Hindlimb muscle (tissue), 1 donor: ENCODE measurements around the gene SCCPDH. TPM values are rescaled to one million over a fixed set of nuclear protein-coding genes. Genes with fewer than 3 reads are reported as not detected.

ENCODE experiments used
- DNase-seq: peaks from one replicate; pipeline ENCODE4 v3.0.0-alpha.2; 2013
- polyA plus RNA-seq: library from polyadenylated mRNA; unstranded; fragments of 120-200 nt; gene quantifications from one replicate; pipeline ENCODE4 v1.2.1, GENCODE V29; 2013; ENCODE audit not compliant: insufficient read length

The SCCPDH gene
- polyA plus RNA-seq, 1 donor = 36.3 TPM

DNA sequence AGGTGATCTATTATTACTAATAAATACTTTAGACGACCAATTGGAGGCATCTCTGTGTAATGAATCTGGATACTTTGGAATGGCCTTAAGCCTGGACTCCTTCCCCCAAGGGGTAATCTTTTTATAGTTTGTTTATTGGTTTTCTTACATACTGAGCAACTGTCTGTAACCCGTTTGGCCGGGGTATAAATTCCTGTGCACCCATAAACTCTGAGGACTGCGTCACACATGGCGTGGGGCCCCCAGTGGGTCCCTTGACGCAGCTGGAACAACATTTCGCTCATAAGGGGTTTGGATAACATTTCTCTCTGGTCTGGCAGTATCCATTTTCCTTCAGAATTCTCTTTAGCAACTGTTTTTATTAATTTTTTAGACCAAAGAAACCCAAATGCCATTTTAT is 26.5 kb downstream of the SCCPDH start:
- DNase-seq = no peak

DNA sequence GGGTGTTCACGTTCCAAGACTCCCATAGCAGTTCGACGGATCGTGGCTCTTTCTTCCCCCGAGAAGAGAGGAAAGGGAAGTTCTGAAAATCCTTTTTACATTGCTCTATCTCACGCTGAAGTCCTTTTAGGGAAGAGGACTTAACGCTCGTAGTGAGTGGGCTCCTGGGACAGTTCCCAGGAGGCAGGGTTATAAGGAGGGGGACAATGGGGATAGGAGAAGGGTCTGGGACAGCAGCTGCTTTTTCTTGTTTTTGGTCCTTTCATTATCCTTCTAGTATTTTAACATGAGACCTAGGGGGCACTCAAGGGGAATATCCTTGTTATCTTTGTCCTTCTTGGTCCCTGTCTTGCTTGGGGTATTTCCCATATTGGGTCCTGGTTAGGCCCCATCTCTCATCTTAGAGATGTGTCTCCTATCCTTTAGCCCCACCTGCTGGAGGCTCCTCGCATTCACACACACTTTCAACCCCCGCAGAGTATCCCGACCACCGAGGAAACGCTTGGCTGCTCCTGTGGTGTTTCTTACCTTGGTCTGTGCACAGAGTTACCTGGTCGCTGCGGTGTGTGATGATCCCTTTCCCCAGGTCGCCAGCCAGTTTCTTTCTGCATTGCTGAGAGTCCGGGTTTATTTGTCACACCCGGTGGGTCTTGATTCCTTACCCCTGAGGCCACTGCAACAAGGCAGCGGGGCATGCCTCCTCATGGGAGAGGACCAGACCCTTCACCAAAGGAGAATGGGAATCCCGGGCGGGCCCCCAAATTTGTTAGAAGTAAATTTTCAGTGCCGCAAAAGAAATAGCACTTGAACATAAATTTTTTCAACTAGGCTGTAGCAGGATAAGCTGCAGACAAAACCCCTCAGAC is 29.7 kb downstream of the SCCPDH start:
- peak; percentile 47 for DNase-seq

DNA sequence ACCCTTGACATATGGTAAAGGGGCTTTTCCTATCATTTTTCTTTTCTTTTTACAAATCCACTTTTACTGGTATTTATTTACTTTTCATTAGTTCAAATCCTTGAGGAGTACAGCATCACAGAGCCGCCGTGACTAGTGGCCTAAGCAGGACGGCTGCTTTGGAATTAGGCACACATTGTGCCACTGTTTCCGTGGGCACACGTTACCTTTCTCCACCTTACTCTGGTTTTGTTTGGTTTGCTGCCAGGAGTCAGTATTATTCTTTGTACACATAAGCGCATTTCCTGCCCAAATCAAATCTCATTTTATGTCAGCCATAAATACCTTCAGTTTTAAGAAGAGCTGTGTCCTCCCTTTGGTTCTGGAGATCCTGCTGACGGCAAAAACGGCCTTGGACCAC is 31.2 kb downstream of the SCCPDH start:
- DNase-seq = no peak

DNA sequence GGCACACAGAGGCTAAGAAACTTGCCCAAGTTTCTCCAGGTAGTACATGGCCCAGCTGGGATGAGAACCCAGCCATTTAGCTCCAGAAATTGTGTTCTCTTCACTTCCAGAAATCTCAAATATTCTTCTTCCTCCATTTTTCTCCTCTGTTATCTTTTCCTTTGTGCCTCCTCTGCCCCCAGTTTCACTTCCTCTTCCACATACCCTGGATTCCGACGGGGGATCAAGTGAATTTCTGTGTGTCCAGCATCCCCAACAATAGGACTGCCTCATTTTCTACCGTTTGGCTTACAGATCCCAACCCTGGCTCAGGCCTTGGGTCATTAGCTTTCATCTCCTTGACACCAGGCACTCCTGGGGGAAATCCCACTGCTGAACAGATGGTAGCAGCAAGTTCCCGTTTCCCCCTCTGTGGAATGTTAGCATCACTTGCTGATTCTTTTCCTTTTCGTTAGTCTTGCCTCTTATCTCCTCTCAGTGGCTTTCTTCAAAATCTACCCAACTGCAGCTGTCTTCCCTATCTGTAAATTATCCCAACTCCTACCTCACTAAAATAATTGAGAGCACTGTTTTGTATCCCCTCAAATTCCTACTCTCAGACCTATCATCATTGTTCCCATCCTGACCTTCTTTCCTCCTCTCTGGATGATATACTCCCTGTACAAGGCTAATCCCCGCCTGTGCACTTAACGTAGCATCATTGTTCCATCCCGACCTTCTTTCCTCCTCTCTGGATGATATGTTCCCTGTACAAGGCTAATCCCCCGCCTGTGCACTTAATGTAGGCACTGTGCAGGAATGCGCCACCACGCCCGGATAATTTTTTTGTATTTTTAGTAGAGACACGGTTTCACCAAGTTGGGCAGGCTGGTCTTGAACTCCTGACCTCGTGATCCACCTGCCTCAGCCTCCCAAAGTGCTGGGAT is 36.5 kb downstream of the SCCPDH start:
- DNase-seq = no peak

DNA sequence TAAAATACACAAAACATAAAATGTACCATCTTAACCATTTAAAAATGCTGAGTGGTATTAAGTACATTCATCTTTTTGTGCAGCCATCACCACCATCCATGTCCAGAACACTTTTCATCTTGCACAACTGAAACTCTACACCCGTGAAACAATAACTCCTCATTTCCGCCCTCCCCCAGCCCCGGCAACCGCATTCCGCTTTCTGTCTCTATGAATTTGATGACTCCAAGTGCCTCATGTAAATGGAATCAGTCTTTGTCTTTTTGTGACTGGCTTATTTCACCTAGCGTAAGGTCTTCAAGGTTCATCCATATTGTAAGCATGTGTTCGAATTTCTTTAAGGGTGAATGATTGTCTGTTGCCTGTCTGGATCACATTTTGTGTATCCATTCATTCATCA is 37.2 kb downstream of the SCCPDH start:
- no peak for DNase-seq

DNA sequence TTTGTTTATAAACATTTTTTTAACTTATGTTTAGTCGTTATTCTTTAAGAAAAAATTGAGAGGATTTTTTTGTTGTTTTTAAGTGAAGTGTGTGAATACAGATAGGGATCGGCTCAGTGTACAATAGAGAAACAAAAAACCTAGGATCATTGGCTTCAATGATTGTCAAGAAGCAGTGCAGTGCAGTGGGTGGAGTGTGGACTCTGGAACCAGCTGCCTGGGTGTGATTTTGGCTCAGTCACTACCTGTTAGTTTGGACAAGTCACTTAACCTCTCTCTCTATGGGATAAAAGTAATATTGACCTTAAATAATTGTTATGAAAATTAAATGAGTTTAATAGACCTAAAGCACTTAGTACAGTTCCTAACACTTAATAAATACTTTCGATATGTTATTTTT is 41.3 kb downstream of the SCCPDH start:
- no peak for DNase-seq

DNA sequence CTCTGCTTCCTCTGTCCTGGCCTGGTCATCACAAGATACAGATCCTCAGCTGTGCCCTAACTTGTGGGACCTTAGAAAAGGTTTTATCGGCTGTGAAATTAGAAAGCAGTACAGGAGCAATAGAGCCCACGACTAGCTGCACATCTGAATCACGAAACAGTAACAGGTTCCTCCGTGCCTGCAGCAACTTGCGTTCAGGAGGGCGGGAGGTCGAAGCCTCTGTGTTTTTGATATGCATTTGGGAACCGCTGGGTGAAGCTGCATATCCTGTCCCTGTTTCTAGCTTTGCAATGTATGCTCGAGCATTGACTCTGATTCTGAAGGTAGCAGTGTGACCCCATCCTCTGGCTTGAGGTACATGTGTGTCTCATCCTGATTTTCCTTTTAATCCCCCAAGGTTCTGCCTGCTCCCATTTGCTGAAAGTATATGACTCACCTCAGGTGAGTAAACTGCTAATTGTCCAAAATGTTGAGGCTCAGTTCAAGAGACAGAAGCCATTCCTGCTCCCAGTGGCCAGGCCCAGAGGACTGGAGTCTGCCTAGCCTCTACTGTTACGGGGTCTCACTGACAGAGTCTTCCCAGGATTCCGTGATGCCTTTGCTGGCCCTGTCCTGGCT is 44.3 kb downstream of the SCCPDH start:
- no peak for DNase-seq

DNA sequence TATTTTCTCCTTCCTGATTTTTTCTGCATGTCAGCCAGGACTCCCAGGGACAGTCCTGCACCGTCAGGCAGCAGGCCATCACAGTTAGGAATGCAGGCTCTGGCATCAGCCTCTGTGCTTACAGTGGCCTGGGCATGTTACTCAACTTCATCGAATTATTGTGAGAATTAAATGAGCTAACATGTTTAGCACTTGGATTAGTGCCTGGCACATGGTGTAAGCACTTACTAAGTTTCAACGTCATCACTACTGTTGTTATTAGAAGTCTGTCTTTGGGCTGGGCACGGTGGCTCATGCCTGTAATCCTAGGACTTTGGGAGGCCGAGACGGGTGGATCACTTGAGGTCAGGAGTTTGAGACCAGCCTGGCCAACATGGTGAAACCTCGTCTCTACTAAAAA is 45.1 kb downstream of the SCCPDH start:
- no peak for DNase-seq

DNA sequence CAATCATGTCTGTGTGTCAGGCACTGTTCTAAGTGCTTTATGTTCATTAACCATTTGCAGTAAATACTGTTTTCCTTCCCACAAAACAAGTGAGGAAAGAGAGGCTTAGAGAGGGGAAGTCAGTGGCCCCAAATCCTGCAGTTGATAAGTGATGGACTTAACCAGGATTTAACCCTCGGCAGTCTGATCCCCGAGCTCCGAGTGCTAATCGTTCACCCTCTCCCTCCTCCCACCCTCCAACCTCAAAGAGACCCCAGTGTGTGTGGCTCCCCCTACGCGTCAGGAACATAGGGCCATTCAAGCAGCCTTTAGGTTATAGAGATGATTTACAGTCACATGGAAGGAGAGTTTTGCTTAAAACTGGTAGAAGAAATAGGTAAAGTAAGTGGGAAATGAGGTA is 47.2 kb downstream of the SCCPDH start:
- no peak for DNase-seq

DNA sequence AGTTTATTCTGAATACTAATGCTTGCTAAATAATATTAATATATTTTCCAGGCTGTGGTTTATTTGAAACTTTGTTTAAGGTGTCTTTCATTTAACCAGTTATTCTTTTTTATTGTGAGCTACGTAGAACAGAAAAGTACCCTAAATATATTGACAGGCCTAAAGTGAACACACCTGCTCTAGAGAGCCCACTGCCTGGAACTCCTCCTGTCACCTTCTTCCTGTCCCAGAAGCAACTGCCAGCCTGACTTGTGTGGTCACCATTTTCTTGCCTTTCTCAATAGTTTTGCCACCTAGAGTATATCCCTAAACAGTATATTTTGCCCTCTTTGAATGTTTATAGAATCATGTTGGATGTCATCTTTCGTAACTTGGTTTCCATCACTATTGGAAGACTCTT is 48.5 kb downstream of the SCCPDH start:
- DNase-seq = no peak

DNA sequence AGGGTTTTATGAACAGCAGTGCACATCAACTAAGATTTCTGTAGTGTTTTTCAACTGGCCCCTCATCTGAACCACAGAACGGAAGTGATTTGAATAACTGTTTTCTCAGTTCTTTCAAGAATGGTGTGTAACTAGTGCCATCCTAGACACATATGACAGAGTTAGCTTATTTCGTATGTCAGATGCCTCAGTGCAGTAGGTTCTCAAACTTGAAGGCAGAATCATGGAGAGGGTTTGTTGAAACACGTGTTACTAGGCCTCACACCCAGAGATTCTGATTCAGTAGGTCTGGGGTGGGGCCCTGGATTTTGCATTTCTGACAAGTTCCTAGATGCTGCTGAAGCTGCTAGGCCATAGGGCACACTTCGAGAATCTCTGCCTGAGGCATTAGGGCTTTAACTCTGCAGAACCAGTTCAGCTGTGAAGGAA is 49.0 kb downstream of the SCCPDH start:
- DNase-seq = no peak

DNA sequence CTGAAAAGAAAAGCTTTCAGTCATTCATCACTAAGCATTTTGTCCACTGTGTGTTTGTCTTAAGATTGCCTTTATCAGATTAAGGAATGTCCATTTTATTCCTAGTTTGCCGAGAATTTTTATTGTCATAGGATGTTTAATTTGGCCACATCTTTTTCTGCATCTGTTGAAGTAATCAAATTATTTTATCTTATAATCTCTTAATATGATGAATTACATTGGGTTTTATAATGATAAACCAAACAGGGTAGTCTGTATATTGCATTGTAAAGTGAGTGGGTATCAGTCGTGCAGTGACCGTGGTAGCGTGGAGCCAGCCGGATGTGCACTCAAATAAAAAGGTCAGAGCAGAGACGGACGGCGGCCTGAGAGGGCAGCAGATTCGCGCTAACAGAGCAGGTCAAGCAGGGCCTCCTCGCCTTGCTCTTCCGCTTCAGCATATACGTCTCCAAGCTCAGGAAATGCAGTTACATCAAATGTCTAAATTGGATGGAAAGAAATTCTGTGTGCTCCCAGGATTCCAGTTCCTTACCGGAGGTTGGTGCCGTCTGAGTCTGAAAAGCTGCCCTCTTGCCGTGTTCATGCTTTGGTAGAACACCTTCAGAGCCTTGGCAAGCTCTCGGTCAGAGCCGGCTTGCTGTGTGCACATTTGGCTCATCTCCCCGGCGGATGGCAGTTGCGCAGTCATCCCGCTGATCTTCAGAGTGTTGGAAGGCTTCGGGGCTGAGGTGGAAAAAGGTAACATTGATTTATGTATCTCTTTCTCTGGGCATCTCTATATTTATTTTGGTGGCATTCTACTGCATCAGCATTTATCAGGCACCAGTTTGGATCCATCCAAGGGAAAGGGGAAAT is 51.5 kb downstream of the SCCPDH start:
- DNase-seq = no peak

DNA sequence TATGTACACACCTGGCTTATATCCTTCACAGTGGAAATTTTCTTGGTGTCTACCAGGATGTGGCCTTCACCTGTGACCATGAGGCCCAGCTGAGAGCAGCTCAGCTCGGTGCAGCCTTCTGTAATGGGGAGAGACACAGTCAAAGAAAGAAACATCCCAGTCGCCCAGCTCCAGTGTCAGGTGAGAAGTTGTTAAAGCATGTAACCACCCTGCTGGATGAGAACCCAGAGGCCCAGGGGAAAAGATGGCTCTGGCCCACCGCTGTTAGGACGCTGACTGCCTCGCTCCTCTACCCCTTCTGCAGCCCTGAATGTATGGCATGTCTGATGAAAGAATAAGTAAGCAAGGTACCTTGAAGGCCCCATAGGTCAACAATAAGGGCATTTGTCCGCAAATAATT is 52.7 kb downstream of the SCCPDH start:
- no peak for DNase-seq

DNA sequence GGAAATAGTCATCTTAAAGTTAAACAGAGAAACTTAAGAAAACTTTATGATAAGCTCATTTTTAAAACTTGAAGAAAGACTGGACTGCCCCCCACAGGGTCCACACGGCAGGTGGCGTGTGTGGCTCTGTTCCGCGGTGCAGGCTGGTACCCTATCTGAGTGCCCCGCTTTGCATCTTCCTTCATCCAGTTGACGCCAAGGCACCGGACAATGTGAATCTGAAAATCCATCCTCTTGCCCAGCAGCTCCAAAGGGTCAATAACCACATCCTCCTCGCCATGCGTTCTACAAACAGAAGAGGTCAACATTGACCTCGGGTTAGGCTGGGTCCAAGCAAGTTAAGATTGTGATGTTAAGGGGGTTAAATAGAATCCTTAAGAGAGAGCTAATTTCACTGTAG is 54.5 kb downstream of the SCCPDH start:
- DNase-seq = no peak

DNA sequence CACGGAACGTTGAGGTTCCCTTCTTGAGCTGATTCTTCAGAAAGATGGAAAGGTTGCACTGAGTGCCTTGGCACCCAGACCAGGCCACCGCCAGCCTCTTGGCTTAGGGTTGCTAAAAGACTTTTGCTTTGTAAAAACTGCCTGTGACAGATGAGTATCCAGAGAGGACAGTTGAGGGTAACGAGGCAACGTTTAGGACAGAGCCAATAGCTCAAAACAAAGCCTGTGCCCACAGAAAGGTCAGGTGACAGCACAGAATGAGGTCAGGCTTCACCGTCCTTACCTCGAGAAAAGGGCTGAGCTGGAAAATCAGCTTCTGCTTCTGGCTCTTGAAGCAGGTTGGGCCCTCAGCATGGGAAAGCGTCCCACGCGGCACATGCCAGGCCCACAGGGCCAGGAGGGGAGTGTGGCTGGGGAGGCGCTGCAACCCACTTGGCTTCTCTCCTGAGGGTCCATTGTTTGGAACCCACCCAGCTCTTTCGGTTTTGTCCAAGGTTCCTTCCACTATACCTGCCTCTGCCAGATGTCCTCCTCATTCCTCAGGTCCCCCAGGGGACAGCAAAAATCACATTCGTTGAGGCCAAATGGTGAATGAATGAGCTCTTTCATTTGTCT is 55.5 kb downstream of the SCCPDH start:
- no peak for DNase-seq

DNA sequence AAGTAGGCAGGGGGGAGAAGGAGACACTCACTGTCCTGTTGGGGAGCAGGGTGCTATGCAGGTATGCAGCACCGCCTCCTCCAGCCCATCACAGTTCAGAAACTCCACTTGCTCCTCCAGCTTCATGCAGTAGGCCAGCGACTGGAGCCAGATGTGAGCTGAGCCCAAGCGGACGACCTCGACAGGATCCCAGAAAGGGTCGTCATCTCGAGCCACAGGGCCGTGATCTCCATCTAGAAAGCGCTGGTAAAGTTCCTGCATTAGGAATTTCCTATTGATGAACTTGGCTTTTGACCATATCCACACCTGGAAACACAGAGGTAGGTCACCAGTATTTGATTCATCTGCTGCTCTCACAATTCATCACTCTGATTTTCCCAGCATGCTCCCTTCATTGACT is 56.1 kb downstream of the SCCPDH start:
- DNase-seq = no peak

DNA sequence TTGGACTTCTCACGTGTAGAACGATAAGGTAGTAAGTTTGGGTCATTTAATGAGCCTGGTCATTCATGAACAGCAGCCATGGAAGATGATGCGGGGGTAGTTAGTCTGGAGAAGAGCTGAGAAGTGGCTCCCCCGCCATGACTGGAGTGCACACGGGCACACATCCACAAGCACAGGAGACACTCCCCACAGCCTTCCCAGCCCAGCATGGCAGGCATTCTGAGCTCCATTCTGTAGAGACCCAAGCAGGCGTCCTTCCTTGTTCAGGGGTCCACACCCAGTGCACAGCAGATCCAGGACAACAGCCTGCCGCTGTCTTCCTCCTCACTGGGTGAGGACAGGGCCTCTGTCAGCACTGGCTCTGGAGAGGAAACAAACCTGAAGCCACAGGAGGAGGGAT is 57.0 kb downstream of the SCCPDH start:
- DNase-seq = no peak

DNA sequence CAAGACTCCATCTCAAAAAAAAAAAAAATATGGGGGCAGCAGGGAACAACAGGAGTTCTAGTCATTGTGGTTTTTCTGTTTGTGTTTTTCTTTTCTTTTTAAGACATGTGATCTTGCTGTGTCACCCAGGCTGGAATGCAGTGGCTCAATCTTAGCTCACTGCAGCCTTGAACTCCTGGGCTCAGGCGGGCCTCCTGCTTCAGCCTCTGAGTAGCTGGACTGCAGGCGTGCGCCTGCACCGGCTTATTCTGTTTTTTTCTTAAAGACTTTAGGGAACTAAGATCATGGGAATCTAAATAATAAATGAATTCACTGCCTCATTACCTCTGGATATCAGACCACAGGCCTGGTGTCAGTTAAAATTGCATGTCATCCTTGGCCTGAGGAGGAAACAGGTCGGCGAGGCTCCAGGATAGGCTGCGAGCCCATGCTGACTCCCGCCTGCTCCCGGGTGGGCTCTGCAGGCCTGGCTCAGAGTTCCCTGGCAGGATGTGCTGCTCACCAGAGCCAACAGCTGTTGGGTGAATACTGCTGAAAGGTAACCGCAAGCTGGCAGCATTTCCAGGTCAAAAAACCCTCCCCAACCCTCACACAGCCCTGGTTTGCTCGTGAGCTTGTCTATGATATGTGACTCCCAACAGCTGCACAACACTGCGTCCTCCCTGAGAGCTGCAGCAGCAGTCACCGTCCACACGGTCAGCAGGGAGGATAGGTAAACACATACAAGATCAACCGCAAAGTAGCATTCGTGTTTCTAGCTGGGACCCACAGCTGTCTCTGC is 58.1 kb downstream of the SCCPDH start:
- peak; percentile 59 for DNase-seq

DNA sequence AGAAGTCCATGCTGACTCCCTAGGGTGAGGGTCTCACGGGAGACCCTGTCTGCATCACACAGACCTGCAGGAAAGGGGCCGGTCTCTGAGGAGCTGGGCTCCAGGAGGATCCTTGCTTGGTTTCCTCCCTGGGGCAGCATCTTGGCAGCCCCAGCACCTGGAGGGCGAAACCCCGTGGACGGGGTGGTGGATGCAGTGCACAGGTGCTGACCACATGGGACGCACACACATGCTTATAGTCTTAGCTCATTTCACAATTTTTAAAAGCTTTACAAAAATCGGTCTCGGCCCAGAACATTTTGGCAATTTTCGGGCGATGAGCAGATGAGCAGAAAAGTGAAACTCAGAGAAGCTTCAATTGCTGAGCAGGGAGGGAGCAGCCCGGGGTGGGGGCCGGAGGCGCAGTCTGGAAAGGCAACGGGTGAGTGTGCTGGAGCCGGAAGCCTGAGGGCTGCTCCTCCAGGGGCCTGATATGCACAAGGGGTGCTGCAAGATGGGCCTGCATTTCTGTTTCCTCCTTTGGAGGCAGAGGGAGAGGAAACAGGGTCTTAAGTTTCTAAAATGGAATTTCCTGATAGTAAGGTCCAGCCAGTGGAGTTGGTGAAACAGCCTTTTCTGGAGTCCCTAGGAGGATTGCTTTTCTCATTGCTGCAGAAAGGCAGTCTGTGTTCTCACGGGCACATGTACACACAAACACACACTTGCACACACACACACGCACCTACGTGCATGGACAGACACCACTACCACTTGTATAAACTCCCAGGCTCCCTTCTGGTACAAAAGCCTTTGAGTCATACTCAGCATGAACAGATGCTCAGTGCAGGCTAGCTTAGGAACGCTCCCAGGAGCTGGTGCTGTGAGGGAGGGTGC is 60.6 kb downstream of the SCCPDH start:
- DNase-seq = peak; percentile 42
